Omental fat pad (tissue), 4 donors: ENCODE measurements around the gene LRIG3. TPM values are rescaled to one million over a fixed set of nuclear protein-coding genes. Genes with fewer than 3 reads are reported as not detected.
"Not testable (repeated sequence)": the region's sequence is repeated elsewhere in the genome, so short reads cannot be mapped to it uniquely, and the experiment has no call there.

Experiments used
- ATAC-seq: fragments of 150-250 bp; one replicate; pipeline ENCODE4 v1.9.1; 2016; ENCODE audit warnings: mild to moderate bottlenecking, moderate library complexity; ENCODE audit not compliant: low FRiP score
- DNase-seq: peaks from one replicate; pipeline ENCODE4 v3.0.0-alpha.2; 2019; ENCODE audit warnings: low spot score
- CTCF ChIP-seq, 3 donors: fragments of 450-650 bp; IDR thresholded peaks; one replicate each; pipeline ENCODE4 v1.5.1; 2016 to 2017; ENCODE audit warnings: antibody characterized with exemption in 3 of 3, mild to moderate bottlenecking in 3 of 3, moderate library complexity in 2 of 3
- total RNA-seq, 4 donors: library from RNA; depleted of rRNA; stranded (reverse); fragments of >200 nt; gene quantifications; one replicate each; pipeline ENCODE4 v1.1.0, GENCODE V29; 2016

Gene LRIG3
- total RNA-seq, 4 donors from 2014 or later: 22.6 to 69.8 (median 31.4) TPM

GRCh38 chr12:58905422-58905821 lies 14.9 kb downstream of the LRIG3 start:
- no peak for ATAC-seq
- TF ChIP-seq CTCF (IDR thresholded peaks at IDR 0.05): no peak
- DNase-seq: no peak

GRCh38 chr12:58902726-58903125 lies 17.6 kb downstream of the LRIG3 start:
- not testable (repeated sequence) for ATAC-seq, DNase-seq

- ATAC-seq: peak; percentile 95
- TF ChIP-seq CTCF (IDR thresholded peaks at IDR 0.05): no peak
These were observed 18.6 kb downstream of the LRIG3 start for GRCh38 chr12:58901664-58902063.

GRCh38 chr12:58897969-58898368 lies 22.3 kb downstream of the LRIG3 start:
- no peak for ATAC-seq
- no peak for DNase-seq
- no peak for TF ChIP-seq CTCF (IDR thresholded peaks at IDR 0.05)

More at GRCh38 chr12:58901664-58902063, 18.6 kb downstream of the LRIG3 start:
- DNase-seq: no peak

DNA sequence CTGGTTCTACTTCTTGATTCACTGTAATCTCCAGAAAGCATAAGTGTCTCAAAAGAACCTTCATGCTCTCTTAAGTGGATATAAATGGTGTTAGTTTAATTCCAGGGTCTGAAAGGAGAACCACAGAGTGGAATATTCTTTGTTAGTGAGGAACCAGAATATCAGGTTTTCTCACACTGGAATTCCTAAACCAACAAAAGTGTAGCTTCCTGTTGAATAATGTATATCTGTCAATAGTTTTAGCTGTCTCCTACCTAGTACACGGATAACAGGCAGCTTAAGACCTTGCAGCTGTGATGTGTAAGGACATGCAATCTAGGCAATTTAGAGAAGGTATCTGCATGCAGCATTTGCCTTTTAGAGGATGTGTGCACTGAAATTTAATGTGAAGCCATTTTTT lies 24.0 kb downstream of the LRIG3 start:
- ATAC-seq (no peak), DNase-seq (no peak)
- TF ChIP-seq CTCF (IDR thresholded peaks at IDR 0.05): no peak

- TF ChIP-seq CTCF (IDR thresholded peaks at IDR 0.05): no peak
- ATAC-seq (no peak), DNase-seq (no peak)
These were observed 25.3 kb downstream of the LRIG3 start for GRCh38 chr12:58895053-58895452.

DNA sequence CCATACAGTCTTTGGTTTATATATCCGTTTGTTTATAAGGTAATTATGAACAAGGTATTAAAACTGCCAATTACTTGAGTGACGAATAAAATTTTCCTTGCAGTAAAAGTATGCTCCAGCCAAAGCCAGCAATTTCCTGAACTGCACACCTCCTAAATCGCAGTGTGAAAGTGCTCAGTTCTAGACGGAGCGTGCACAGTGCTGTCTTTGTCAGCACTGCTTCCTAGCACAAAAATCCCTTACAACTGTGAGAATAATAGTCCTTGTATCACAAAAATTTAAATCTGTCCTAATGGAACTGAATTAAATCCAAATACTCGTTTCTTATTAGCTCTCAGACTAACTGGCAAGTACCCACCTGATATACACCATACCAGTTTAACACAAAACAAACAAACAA lies 26.3 kb downstream of the LRIG3 start:
- TF ChIP-seq CTCF (IDR thresholded peaks at IDR 0.05): no peak
- no peak for ATAC-seq

GRCh38 chr12:58893495-58893894 lies 26.8 kb downstream of the LRIG3 start:
- no peak for DNase-seq
- TF ChIP-seq CTCF (IDR thresholded peaks at IDR 0.05): no peak
- ATAC-seq: no peak

More for the DNA sequence above, 26.3 kb downstream of the LRIG3 start:
- no peak for DNase-seq
